Right renal cortex interstitium (tissue), 3 donors: ENCODE results near the gene CLASP2. TPM values are rescaled to one million over a fixed set of nuclear protein-coding genes. Genes with fewer than 3 reads are reported as not detected.

Experiments used
- DNase-seq, 3 donors: peaks; one replicate each; pipeline ENCODE4 v3.0.0-alpha.2; 2013; ENCODE audit warnings: low read depth in 3 of 3, low spot score in 2 of 3
- polyA plus RNA-seq, 3 donors: library from polyadenylated mRNA; unstranded; fragments of 120-200 nt; gene quantifications; one replicate each; pipeline ENCODE4 v1.2.1, GENCODE V29; 2013; ENCODE audit not compliant: insufficient read length in 3 of 3

Gene CLASP2
- polyA plus RNA-seq, 3 donors = 51.3 to 58.0 (median 55.6) TPM

DNA sequence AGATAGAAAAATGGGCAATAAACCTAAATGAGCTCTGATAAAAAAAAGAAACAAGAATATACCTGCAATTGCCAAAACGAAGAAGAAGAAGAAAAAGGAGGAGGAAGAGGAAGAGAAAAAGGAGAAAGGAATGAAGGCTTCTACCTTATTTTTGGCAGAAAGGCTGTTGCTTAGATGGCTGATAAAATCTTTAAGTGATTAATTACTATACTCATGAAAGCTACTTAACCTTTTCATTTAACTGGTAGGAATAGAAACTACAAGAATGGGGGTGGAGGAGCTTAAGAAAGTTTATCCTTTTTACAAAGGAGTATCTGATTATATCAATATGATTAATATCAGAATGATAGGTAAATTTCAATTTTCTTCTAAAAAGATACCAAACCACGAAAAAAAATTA, 75.2 kb downstream of the CLASP2 start:
- DNase-seq = no peak

DNA sequence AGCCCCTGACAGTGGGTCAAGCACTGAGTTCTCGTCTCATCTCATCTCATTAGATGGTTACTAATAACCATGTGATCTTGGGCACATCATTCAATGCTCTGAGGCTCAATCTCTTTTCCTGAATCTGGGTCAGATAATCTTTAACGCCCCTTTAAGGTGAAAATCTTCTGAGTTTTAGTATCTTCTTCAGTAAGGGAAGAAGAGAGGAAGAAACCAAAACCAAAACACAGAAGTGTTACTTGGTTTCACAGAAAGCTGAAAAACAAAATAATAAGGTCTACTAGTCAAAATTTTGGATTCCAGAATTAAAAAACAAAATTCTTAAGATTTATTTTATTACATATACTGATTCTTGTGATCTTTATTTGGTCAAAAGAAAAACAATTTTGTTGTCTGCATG, 78.2 kb downstream of the CLASP2 start:
- DNase-seq = no peak

DNA sequence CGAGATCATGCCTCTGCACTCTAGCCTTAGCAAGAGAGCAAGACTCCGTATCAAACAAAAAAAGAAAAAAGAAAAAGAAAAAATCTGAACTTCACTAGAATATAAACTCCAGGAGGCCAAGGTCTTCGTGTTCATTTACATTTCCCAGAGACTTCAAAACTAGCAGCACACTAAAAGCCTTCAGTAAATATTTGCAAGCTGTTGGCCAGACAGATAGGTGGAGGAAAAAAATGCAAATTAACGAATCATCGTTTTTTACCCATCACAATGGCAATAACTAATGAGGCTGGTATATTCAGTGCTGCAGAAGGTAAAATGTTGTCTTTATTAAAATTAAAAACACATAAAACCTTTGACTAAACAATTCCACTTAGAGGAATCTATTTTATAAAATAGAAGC, 80.6 kb downstream of the CLASP2 start:
- no peak for DNase-seq

DNA sequence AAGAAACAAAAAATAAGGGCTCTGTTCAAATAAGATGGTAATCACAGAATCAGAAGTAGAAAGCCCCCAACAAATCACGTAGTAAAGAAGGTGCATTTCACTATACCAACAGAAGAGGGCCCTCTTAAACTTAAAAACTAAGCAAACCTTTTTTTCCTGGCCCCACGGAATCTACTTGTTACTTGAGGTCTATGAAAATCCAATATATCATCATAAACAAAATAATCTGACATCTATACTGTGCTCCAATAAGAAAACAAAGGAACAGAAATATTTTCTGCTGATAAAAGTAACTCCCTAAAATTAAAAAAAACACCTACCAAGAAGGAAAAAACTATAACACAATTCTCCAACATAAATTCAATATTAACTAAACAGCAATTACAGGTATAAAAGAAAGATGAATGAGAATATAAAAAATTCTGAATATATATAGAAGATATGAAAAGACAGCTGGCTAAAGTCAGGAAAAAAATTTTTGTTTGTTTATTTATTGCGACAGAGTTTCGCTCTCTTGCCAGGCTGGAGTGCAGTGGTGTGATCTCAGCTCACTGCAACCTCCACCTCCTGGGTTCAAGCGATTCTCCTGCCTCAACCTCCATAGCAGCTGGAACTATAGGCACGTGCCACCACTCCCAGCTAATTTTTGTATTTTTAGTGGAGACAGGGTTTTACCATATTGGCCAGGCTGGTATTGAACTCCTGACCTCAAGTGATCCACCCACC, 81.8 kb downstream of the CLASP2 start:
- peak in 1 of 3 donors; percentile 42 for DNase-seq

DNA sequence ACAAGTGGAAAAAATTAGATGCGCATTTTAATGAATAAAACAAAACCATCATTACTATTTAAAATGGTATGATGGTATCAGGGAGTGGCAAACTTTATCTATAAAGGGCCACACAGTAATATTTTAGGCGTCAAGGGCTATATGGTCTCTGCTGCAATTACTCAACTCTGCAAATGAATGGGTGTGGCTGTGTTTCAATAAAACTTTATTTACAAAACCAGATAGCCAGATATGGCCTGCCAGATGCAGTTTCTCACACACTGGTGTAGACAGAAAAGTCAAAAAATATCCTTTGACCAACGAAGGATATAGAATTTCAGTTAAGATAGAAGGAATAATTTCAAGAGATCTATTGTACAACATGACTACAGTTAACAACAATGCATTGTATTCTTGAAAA, 83.8 kb downstream of the CLASP2 start:
- DNase-seq = no peak

DNA sequence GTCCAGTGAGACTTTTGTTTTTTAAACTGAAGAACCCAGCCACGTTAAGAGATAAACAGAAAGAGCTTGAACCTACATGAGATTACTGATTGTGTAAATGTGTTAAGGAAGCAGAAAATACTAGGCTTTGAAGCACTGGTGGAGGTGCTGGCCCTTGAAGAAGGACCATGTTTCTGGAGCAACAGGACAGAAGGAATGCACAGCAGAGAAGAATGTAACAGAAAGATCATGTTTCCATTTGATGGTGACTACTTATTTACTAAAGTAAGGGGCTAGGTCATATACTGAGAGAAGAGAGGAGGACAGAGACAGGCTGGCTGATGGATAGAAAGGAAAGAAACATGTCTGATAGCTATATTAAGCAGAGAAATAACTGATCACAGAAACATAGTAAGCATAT, 88.8 kb downstream of the CLASP2 start:
- no peak for DNase-seq

DNA sequence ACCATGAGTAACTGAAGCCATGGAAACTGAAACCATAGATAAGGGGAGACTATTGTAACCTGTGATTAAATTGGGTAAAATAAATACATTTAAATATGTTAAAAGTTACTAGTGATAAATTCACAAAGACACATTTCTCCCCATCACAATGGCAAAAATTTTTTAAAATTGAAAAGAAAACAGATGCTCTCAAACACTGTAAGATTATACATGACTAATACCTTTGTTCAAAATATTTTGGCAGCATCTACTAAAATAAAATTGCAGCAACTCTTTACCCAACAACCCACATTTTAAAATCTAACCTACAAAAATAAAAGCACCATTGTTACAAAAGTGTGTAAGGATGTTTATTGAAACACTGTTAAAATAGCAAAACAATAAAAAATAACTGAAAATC, 93.3 kb downstream of the CLASP2 start:
- no peak for DNase-seq

DNA sequence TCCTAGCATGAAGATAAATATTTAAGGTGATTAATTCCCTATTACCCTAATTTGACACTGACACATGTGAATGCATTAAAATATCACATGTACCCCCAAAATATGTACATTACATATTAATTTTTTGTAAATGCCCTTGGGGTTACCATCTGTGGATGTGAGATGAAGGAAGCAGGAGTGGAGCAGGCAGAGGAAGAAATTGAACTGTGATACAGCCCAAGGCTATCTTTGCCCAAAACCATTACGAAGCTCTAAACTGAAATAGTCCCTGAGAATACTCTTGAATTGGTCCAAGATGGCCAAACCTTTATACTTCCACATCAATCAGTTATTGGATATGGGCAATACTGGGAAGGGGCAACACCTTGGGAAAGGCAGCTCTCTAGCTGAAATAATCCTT, 105.0 kb downstream of the CLASP2 start:
- DNase-seq = no peak

DNA sequence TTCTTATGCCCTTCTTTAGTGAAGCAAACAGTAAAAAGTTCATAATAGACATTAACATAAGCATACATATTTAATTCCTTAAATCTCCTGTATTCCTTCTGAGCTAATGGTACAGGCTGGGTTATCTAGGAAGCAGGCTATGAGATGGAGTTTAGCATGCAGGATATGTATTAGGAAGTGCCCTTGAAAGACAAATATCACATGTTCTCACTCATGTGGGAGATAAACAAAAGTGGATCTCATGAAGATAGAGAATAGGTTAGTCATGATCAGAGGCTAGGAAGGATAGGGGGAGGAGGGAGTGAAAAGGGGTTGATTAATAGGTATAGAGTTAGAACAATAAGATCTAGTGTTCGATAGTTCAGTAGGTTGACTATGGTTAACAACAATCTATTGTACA, 105.4 kb downstream of the CLASP2 start:
- DNase-seq = no peak

DNA sequence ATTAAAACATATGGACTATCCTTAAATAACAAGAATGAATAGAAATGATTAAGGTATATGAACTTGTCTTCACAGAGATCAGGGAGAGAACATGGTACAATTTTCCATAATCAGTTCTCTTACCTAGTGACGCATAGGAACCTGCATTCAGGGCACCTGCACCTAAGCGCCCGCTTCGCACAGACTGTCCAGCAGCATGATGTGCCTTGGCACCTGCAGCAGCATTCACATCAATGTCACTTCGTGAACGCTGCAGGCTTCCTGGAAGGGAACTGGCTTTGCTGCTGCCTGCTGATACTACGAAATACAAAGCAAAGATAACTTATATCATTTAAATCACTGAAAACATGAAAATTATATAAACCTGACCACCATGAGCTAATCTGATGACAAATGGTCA, 115.2 kb downstream of the CLASP2 start:
- no peak for DNase-seq

DNA sequence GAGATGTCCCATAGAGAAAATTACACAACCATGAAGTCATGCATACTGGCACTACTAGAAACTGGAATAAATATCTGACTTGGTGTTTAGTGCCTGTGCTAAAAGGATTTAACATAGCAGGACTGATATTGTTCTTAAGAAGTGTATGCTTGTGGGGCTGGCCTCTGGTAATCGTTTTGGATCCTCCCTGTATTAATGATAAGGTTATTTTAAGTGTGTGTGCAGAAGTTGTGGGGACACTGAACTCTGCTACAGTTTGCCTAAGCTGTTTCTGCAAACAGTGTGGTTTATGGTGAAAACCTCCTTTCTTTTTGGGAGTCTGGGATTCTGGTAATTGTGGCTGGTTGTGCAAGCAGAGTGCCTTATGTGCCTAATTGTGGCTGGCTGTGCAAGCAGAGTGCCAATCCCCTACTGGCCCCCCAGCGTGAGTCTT, 120.8 kb downstream of the CLASP2 start:
- no peak for DNase-seq

DNA sequence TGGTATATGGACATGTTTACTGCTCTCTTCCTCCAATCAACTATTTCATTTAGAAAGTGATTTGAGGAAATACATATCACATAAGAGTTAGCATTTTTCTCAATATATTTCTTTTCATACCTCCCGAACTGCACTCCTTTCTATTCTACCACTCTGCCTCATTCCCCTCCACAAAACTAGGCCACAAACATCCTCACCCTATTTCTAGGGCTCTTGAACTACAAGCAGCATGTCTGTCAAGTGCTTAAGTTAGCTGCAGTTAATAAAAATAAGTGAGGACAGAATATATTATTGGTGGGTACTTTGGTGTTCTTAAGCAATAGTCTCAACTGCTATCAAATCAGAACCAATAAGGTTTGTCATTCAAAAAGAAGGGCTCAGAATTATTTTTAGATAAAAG, 125.1 kb downstream of the CLASP2 start:
- no peak for DNase-seq

DNA sequence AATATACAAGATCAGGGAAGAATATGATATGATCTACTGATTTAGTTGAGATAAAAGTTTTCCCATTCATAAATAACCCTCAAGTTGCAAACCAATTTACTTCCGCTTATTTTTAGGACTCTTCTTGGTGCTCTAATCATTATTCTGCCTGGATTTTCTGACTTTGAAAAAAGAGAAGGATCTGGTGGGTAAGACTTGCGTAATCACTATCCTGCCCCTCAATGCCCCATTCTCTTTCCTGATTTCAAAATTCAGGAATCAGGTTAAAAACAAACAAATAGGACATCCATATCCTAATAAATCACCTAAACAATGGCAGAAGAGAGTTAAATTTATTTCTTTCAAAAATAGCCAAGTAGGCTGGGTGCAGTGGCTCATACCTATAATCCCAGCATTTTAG, 127.5 kb downstream of the CLASP2 start:
- no peak for DNase-seq

DNA sequence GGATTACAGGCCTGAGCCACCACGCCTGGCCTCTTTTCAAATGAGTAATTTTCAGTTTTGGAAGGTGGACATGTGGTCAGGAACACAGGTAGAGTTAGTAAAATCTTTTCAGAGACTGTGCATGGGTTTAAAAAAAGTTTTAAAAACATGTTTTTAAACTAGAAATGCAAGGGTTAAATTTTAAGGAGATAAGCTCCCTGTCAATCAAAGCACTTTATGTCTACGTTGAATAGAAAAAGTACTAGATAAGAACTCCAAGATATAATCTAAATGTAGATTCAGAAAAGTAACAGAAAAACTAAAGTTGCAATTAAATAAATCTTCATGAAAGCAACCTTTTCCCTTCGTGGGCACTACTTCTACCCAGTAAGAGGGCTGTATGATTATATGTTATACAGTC, 131.7 kb downstream of the CLASP2 start:
- no peak for DNase-seq

DNA sequence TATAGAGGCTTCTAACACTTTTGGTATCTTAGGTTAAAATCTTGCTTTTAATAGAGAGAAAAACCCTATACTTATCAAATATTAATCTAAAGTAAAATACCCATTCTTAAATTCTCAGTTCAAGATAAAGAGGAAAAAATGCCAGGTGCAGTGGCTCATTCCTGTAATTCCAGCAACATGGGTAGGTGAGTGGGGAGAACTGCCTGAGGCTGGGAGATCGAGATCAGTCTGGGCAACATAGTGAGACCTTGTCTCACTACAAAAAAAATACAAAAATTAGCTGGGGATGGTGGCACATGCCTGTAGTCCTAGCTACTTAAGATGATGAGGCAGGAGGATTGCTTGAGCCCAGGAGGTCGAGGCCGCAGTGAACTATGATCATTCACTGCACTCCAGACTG, 135.8 kb downstream of the CLASP2 start:
- no peak for DNase-seq

DNA sequence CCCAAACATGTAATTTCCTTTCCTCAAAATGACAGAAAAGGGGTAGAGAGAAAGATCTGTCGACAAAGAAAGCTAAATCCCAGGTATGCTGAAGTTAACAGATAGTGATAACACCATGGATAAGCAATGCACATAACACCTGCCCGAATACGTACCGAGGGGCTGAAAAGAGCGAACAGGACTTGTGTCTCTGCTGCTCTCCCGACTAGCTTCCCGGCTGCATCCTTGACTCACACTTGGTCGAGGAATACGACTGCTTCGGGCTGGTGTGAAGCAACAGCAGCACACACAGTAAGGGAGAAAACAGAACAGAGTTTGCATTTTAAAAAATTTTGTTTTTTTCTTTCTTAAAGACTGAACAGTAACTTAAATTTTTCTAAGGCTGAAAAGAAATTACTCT, 136.4 kb downstream of the CLASP2 start:
- no peak for DNase-seq

DNA sequence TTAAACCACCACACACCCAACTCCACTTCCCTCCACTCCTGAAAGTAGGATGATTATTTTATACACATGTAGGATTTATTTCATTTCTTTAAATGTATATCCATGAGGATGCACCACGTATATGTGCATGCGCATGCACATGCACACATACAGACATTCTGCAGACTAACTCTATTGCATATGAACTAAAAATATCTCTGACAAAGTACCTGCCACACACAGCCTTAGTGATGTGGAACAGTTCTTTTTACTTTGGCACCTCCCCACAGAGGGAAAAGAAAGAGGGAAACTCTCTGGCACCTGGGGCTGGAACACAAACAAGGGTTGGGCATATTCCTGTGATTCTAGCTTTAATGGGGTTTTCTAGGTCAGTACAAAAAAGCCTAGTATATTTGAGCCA, 138.2 kb downstream of the CLASP2 start:
- no peak for DNase-seq

DNA sequence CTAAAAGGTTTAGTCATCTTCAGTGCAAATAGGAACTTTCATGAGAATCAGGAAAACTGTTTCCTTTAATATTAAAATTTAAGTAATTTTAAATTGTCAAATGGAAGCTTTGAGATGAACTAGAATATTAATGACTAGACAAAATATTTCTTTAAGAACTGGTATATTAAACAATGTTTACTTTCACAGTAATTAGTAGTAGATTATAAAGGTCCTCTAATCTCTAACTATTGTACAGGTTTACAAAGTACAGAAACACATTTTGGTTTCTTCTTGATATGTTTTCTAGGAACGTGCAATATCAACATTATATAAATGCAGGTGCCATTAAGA, 138.9 kb downstream of the CLASP2 start:
- DNase-seq = no peak

DNA sequence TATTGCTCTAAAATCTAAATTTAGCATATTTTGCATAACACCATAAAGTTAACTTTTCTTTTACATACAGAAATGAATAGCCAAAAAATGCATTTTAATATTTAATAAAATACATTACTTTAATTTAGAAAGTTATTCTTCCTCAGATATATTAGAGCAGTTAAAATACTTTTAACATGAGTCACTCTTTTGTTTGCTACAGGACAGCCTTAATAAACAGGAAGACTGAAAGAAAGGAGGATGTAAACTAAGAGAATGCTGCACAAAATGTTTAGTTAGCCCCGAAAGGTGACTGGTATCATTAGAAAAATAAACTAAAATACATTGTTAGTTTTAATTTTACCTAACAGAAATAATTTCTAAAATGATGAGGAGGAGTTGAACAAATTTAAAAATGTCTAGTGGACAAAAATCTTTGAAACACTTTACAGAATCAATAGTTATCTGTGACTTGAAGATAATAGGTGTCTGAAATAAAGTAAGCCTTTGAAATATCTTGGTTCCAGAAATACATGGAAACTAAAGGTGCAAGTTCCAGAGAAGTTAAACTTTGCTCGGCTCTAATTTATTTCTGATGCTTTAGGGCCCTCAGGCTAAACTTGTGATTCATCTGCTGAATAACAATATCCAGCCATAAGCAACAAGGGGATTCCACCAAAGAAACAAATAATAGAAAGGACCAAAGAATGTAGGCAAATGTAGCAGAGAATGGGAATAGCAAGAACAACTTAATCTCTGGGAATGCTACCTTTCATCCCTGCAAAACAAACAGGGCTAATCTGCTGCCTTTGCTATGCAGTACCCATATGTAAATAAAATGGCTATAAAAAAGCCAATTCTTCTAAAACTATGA, 139.5 kb downstream of the CLASP2 start:
- no peak for DNase-seq

DNA sequence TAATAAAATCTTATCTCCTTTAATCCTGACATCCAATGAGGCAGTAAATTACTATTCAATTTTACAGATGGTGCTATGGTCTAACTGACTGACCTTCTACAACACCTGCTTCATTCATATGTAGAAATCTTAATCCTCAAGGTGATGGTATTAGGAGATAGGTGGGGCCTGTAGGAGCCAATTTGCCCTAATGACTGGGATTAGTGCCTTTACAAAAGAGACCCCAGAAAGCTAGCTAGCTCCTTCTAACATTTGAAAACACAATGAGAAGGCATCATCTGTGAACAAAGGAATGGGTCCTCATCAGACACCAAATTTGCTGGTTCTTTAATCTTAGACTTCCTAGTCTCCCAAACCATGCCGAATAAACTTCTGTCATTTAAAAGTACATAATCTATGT, 140.5 kb downstream of the CLASP2 start:
- no peak for DNase-seq

DNA sequence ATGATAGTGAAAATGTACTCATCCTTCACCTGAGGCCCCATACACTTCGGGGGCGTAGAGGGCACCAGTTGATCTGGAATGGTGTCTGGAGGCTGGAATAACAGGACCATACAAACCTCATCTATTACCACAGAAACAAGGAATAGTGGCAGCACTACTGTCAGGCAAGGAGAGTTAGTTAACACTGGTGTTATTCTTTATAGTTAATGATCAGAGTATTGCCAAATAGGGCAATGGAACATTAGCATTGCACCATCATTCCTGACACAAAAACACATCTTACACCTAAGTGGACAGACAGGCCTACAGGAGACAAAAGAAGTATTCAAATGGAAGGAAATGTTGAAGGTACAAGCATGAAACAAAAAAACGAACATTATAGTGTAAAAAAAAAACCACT, 140.9 kb downstream of the CLASP2 start:
- DNase-seq = no peak

DNA sequence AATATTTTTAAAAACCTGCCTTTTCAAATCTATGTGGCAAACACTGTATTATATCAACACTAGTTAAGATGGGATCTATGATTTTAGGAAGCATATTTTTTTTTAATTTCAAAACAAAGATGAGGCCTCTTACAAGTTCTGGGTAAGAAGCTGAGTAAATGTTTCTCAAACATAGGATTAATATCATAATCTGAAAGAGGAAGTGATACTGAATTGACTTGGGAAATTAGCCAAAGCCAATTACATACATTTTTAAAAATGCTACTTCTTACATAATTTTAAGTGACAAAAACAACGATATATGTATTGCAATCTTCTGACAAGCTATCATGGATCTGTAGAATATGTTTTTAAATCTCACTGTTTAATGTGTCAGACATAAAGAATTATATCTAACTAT, 142.7 kb downstream of the CLASP2 start:
- no peak for DNase-seq
